GM21367 (cell line): ENCODE measurements around the gene HERC6.
"Not testable (repeated sequence)": the region's sequence is repeated elsewhere in the genome, so short reads cannot be mapped to it uniquely, and the experiment has no call there.

Experiments used
- ATAC-seq: cut with Tn5 transposase; IDR thresholded peaks from one replicate; pipeline ENCODE4 v1.9.1; 2021; ENCODE audit not compliant: unreplicated experiment

Gene HERC6

DNA sequence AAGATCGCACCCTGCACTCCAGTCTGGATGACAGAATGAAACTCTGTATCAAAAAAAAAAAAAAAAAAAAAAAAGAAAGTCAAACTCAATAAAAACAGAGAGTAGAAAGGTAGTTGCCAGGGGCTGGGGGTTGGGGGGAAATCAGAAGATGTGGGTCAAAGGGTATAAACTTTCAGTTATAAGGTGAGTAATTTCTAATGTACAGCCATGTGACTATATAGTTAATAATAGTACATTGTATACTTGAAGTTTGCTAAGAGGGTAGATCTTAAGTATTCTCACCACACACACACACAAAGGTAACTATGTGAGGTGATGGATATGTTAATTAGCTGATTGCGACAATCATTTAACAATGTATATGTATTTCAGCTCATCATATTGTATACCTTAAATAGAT lies 11.5 kb downstream of the HERC6 start:
- no peak for ATAC-seq

DNA sequence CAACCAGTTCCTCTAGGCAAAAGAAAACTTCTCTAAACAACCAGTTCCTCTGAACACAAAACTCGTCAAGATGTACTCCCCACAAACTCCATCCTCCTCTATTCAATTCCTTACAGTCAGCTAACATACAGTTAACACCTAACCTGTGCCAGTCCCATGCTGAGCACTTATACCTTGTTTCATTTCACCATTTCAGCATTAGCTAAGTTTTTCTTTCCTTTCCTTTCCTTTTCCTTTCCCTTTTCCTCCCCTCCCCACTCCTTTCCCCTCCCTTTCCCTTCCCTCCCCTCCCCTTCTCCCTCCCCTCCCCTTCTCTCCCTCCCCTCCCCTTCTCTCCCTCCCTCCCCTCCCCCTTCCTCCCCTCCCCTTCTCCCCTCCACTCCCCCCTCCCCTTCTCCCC lies 13.1 kb downstream of the HERC6 start:
- no peak for ATAC-seq

DNA sequence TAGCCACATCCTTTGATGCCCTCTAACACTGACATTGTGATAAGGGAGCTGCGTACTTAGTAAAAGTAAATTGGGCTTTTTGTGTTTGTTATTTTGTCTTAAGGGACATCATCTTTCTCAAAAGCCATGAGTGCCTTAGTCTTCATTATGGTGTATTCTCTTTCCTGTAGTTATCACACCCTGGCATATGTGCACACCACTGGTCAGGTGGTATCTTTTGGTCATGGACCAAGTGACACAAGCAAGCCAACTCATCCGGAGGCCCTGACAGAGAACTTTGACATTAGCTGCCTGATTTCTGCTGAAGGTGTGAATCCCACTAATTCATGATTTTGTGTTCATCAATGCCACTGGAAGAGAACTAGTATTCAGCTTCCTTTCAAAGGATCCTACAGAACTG lies 18.0 kb downstream of the HERC6 start:
- no peak for ATAC-seq

DNA sequence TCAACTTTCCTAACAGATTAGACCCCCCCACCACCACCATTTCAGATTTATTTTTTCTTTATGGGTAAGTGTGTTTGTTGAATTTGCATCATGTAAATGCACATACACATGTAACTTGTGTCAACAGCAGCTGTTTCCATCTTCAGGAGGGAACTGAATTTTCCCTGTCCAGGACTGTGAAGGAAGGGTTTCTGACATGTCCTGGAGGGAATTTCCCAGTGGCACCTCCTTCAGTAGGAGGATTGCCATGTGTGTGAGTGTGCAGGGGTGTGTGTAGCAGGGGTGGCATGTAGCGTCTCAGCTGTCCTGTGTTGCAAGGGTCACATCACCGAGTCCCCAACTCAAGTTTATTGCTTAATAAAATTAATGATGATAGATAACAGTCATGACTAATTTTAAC lies 19.7 kb downstream of the HERC6 start:
- no peak for ATAC-seq

GRCh38 chr4:88409206-88409605 lies 30.6 kb downstream of the HERC6 start:
- ATAC-seq, result no peak

- ATAC-seq, result no peak
These were observed 31.1 kb downstream of the HERC6 start for GRCh38 chr4:88409789-88410188.

- ATAC-seq, result no peak
These were observed 32.9 kb downstream of the HERC6 start for GRCh38 chr4:88411491-88412096.

DNA sequence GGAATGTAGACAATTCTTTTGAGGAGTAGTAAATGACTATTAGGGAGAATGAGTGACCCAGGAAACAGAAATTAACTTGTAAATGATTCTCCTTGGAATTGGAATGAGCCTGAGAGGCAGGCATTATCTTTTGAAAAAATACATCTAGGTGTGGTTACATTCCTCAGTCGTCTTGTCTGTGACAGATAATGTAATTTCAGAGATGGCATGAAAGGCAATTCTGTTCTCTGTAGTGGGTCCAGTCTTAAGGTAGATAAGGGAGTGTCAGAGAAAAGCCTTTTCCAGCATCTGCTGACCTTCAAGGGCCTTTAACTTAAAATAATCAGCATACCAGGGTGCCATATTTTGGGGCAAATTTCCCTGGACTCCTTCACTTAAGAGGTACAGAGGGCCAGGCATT lies 35.1 kb downstream of the HERC6 start:
- no peak for ATAC-seq

DNA sequence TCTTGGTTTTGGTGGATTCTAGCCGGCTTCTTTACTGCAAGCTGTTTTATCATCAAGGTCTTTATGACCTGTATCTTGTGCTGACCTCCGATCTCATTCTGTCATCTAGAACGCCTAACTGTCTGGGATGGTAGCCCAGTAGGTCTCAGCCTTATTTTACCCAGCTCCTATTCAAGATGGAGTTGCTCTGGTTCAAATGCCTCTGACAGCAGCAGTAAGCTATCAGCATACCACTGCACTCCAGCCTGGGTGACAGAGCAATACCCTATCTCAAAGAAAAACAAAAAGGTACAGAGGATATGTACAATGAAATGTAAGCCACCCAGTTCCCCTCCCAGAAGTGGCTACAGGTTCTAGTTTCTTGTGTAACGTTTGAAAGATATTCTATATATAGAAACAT lies 36.1 kb downstream of the HERC6 start:
- ATAC-seq, result no peak

DNA sequence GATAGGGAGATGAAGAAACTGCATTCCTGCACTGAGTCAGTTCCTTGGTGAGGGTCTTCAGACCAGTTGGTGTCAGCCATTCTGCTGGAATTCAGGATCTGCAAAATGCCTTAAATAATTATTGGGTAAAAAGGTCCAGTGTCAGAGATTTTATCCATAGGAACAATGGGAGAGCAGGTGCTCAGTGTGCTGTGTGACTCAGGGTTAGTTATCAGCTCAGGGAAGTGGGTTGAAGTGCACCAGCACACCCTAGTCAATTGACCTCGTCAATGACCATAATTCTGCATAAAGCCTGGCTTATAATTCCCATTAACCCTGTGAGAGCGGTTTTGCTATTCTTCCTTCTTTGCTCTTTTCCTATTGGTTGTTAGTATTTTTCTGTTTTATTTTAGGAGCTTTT lies 37.3 kb downstream of the HERC6 start:
- no peak for ATAC-seq

GRCh38 chr4:88418411-88418810 lies 39.8 kb downstream of the HERC6 start:
- no peak for ATAC-seq

- ATAC-seq, result no peak
These were observed 41.2 kb downstream of the HERC6 start for GRCh38 chr4:88419874-88420273.

GRCh38 chr4:88420844-88421243 lies 42.2 kb downstream of the HERC6 start:
- no peak for ATAC-seq

DNA sequence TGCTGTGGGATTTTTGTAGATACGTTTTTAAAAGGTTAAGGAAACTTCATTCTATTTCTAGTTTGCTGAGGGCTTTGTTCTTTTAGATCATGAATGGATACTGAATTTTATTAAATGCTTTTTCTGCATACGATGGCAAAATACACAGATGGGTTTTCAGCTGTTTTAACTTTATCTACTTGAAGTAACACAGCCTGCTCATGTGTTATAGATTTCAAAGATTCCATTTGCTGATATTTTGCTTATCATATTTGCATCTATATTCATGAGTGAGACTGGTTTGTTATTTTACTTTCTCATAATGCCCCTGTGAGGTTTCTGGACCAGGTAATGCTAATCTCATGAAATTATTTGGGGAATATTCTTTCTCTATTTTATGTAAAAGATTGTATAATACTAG lies 43.8 kb downstream of the HERC6 start:
- no peak for ATAC-seq

GRCh38 chr4:88429401-88429800 lies 50.7 kb downstream of the HERC6 start:
- no peak for ATAC-seq

GRCh38 chr4:88435987-88436693 lies 57.5 kb downstream of the HERC6 start:
- no peak for ATAC-seq

DNA sequence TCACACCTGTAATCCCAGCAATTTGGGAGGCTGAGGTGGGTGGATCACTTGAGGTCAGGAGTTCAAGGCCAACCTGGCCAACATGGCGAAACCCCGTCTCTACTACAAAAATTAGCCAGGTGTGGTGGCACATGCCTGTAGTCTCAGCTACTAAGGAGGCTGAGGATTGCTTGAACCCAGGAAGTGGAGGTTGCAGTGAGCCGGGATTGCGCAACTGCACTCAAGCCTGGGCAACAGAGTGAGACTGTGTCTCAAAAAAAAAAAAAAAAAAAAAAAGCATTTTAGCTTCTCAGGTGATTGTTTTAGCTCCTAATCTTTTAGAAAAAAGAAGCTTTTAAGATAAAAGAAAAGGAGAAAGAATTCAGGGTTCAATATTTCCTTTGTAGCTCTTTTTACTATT lies 59.2 kb downstream of the HERC6 start:
- ATAC-seq, result not testable (repeated sequence)

DNA sequence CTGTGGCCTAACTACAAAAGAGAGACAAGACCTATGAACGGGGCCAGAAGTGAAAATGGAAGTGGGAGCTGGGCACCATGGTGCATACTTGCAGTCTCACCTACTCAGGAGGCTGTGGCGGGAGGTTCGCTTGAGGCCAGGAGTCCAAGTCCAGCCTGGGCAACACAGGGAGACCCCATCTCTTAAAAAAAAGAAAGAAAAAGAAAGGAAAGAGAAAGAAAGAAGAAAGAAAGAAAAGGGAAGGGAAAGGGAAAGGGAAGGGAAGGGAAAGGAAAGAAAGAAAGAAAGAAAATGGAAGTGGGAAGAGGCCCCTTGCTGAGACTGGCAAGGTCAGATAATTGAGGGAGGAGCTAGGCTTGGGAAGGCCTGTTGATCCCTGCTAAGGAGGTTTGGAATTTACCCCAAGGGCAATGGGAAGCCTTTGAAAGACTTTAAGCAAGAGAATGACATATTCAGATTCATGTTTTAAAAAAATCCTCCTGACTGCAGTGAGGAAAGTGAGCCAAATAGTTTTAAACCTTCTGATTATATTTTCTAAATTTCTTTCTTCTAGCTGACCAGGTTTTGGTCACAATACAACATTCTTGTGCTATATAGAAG lies 60.6 kb downstream of the HERC6 start:
- no peak for ATAC-seq

DNA sequence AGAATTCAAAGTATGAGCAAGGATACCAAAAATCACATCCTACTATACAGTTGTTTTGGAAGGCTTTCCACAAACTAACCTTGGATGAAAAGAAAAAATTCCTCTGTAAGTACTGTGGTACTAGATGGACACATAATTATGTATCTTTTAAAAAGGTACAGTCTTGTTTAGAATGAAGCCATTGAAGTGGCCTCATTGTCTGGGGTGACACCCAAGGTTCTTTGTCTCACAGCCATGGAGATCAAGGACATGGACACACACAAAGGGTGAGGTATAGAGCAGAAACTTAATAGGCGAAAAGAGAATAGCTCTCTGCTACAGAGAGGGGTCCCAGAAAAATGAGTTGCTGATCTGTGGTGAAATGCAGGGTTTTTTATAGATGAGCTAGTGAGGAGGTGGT lies 61.5 kb downstream of the HERC6 start:
- ATAC-seq, result no peak

DNA sequence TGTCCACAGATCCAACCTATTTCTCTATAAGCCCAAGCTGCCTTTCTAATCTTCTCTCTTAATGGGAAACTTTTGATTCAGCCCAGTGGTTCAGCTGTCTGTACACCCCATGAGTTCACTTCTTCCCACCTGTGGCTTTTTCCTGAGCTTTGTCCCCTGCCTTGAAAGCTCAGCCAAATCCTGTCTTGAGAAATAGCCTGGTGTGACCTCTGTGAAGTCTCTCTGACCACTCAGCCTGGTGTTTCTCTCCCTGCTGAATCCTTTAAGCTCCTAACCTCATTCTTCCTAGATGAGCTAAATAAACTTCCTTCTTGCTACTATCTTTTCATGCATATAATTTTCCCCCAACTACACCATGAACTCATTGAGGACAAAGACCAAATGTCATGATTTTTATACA lies 63.0 kb downstream of the HERC6 start:
- no peak for ATAC-seq

GRCh38 chr4:88442689-88443191 lies 64.1 kb downstream of the HERC6 start:
- no peak for ATAC-seq

DNA sequence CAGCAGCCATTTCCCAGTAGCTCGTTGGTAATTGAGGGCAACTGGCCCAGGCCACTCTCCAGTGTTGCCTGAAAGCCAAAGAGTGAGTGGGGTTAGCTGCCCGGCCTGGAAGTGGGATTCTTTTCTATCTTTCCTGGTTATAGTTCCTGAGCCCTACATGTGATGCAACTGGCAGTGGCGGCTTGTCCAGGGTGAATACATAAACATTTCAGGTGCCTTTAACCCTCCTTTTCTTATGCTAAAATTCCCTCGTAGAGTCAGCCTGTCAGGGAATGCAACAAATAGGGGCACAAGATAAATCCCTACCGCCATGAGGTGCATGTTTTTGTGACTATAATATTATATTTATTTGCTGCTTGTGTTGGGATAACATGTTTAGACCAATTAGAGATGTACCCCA lies 64.8 kb downstream of the HERC6 start:
- ATAC-seq, result no peak
